GM19397 (cell line): ENCODE results near the gene TMEM88.

Experiments used
- ATAC-seq: cut with Tn5 transposase; IDR thresholded peaks from one replicate; pipeline ENCODE4 v1.9.1; 2021; ENCODE audit warnings: mild to moderate bottlenecking, moderate library complexity; ENCODE audit not compliant: unreplicated experiment

TMEM88 gene

DNA sequence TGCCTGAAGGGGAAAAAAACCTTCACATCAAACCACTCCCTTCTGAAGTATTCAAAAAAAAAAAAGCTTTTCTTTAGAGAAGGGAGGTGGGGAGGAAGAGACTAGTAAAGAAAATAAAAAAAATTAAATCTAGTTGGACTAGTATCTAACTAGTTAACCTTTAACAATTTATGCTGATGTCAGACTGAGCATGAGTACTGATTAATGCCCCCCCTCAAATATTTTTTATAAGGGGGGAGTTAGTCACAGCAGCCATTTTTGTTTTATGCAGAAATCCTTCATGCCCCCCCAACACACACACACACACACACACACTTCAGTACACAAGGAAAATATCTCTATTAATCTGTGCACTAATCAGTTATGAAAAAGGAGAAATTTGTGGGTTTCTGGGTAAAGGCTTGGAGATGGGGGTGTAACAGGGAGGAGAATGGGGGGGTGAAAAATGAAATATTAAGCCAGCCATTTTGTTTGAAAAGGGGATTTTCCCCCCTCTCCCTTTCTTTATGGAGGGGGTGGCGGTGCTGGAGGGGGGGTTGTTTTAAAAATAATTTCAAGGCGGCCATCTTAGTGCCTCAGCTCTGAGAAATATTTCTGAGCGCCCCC is 29.0 kb downstream of the TMEM88 start:
- no peak for ATAC-seq

DNA sequence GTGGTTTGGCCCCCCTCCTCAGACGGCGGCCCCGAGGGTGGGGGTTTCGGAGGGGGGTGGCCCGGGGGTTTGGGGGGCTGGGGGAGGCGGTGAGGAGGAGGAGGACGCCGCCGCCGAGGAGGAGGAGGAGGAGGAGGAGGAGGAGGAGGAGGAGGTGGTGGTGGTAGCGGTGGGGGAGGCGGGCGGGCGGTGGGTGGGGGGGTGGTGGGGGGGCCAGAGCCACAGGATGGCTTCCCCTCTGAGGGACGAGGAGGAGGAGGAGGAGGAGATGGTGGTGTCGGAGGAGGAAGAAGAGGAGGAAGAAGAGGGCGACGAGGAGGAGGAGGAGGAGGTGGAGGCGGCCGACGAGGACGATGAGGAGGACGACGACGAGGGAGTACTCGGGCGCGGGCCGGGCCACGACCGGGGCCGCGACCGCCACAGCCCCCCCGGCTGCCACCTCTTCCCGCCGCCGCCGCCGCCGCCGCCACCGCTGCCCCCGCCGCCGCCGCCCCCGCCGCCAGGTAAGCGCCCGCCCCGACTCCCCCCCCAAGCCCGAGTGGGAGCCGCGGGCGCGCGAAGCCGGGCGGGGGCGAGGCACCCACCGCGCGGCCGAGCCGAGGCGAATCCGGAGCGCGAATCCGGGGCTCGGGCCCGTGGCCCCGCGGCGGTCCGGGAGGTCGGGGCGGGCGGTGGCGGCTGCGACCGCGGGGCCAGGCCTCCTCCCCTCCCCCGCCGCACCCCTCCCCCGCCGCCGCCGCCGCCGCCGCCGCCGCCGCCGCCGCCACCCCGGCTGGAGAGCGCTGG is 29.9 kb downstream of the TMEM88 start:
- peak; percentile 6 for ATAC-seq

DNA sequence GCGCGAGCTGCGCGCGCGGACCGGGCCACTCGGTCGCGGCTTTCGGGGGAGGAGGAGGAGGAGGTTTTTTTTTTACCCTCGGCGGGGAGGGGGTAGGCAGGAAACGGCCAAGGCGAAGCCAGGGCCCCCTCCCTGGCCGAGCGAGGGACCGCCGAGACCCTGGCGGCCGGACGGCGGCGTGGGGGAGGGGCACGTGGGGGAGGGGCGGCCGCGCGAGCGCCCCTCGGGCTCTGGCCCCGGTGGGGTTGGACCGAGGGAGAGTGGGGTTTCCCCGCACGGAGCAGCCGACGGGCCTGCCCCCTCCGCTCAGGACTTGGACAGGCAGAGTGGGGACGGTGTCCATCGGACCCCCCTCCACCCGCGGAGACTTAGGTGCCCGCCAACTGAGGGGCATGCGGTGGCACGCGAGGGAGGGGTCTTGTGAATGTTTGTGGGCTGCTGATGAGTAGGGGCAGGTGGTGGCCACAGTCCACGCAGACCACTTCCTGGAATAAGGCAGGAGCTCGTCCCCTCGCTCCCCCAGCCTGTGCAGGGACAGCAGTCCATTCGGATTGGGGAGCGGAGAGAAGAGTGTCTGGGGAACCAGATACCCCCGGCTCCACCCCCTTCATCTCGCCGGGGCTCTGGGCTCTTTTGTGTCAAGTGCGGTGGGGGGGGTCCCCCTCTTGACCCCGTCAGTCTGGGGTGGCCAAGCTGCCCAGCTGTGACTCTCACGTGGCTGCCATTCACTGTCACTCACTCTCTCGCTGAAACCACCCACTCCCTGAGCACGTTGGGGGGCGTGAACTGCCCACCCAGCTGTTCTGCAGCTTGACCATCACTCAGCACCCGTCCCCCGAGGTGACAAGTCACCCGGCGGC is 30.7 kb downstream of the TMEM88 start:
- peak; percentile 31 for ATAC-seq

DNA sequence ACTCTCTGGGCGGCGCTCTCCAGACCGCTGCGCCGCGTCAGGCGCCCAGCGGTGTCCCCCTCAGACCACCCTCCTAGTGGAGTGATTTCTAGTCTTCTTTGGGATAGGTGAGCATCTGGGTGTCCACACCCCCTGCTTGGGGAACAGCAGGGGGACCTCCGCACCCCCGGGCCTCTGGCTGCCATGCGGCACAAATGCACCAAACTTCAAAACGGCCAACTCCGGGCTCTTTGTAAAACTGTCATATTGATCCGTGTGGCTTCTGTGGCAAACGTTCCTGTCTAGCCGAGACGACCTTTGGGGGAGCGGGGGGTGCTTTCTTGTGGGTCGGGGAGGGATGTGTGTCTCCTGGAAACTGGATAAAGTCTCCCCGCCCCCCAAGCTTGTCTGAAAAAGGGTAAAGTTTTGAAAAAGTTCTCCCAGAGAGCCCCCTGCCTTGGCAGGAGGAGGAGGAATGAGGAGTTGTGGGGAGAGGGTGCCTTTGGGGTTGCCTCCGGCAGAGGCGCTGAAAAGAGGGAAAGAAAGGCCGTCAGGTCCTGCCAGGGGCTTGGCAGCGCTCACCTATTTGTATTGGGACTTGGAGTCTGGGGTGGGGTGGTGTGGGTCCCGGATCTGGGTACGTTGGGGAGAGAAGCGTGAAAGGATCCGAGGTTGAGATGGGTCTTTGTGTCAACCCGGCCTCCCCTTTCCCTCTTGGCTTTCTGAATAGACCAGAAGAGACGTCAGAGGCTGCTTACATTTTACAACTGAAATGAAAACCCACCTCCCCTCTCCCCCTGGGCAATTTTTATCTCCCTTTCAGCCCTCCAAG is 31.6 kb downstream of the TMEM88 start:
- ATAC-seq, result no peak

DNA sequence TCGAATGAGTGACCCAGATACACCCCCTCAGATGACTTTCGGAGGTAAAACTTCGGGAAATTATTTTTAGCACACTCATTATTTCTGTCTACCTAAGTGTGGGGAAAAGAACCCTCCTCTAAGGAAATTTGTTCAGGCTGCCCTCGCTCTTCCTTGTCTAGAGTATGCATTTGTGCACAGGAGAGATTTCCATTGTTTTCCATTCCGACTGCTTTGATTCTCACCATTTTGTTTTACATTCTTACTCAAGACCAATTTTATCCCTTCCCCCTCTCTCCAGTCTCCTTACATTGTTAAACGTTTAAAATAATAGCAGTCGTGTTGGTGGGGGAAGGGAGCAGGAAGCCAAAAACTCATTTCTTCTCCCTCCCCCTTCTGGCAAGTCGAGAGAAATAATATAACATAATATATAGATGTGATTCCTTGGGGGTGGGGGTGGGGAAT is 32.2 kb downstream of the TMEM88 start:
- no peak for ATAC-seq

DNA sequence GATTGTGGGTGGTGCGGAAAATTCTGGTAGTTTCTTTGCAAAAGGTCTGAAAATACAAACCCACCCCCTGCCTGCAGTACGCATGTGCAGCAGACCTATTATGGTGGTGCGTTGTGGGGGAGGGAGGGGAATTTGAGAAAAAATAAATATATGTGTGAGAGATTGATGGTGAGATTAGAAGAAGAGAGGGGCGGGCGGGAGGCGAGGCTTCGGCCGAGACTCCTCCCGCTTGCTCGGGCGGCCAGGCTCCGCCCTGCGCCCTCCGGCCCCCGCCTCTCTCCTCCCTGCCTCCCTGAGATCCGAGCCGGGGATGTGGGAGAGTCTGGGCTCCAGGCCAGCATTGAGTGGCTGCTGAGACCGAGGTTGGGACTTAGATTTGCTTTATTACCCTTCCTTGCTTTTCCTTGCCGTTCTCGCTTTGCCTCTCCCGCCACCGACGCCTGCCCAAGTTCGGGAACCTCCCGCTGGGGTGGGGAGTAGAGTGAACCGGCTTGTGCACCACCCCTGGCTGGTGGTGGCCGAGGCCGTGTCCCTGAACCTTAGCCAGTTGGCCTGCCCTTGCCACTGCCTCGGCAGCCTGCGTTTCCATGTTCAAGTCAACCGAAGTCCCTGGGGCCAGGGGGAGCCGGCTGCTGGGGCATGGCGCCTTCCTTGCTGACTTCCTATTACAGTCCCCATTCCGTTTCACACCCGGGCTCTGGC is 32.8 kb downstream of the TMEM88 start:
- ATAC-seq, result peak; percentile 45

DNA sequence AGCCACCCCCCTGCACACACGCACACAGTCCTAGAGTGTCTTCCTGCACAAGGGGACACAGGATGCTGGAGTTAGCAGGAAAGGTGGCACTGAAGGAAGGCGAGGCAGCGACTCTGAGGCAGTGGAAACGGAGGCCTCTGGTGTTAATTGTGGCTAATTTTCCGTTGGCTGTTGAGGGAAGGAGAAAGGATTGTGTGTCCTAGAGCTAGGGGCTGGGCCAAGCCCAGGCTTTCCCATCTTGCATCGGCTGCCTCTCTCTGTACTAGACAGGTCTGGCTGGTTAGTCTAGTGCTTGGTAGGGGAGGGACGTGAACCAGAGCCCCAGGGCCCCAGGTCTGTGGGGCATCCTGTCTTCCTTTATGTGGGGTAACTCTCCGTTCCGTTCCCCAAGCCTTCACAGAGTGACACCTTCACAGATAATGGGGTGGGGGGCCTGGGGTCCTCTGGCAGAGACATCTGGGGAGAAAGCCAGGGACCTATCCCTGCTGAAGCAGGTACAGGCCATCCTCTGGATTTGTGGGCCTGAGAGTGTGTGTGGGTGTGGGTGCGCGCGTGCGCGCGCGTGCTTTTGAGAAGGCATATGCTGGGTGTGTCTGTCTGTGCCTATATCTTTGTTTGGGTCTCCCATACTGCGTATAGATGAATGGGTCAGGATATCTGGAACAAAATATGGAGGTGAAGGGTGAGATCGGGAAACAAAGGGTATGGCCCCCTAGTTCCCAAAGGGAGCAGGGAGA is 33.5 kb downstream of the TMEM88 start, which contains the start of gene CHD3:
Gene CHD3 (plus strand): TSS at position 606 of the 737 bp plus-strand sequence. CDS start 212 bp downstream, outside the sequence.
- ATAC-seq, result no peak

DNA sequence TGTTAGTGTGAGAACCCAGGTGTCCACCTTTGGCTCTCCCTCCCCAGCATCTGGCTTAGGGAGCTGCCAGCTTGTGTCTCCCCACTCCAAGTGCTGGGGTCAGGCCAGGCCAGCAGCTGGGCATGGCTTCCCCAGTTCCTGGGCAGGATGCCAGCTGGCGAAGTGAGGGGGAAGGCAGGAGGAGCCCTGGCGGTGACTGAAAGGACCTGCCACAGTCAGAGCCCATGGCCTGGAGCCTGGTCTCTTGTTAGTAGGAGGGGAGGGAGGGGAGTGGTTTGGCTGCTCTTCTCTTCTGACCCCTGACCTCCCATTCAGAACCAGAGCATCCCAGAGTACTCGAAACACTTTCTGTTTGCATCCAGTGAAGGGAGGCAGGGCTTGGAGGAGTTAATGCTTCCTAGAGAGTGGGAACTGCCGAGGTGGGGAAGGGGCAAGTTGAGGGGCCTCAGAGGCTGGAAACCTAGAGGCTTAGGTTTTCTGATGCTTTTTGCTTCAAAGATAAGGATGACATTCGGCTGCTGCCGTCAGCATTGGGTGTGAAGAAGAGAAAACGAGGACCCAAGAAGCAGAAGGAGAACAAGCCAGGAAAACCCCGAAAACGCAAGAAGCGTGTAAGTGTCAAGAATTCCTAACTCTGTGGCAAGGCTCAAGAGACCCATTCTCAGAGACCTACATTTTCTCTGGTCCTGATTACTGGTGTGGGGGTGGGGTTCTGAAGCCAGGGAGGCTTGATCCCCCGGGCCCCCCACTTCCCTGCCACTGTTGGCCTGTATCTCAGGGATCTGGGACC is 34.5 kb downstream of the TMEM88 start:
- no peak for ATAC-seq

DNA sequence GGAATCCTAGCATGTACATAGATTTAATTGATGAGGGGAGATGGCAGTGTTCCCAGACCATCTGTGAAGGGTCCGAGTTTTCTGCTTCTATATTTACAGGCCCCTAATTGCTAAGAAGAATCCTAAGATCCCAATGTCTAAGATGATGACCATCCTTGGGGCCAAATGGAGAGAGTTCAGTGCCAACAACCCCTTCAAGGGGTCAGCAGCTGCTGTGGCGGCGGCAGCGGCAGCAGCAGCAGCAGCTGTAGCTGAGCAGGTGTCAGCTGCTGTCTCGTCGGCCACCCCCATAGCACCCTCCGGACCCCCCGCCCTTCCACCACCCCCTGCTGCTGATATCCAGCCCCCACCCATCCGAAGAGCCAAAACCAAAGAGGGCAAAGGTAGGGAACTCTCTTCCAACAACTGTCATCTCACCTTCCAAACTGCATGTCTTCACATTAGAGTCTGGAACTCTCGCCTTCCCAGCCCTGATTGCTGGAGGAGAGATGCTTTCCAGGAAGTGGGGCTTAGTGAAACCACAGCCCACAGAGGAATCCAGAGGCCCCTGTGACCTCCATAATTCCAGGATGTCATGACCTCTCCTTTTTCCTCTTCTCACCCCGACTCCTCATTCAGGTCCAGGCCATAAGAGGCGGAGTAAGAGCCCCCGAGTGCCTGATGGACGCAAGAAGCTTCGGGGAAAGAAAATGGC is 38.5 kb downstream of the TMEM88 start:
- ATAC-seq, result no peak

DNA sequence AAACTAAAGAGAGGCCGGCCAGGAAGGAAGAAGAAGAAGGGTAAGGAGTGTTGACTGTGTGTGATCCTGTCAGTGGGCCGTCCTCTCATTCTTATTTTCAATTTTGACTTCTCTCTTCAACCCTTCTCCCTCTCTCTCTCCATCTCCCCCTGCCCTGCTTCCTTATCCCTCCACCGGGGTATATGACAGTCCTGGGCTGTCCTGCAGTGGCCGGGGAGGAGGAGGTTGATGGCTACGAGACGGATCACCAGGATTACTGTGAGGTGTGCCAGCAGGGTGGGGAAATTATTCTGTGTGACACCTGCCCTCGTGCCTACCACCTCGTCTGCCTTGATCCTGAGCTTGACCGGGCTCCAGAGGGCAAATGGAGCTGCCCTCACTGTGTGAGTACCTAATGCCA is 39.4 kb downstream of the TMEM88 start:
- ATAC-seq, result no peak

DNA sequence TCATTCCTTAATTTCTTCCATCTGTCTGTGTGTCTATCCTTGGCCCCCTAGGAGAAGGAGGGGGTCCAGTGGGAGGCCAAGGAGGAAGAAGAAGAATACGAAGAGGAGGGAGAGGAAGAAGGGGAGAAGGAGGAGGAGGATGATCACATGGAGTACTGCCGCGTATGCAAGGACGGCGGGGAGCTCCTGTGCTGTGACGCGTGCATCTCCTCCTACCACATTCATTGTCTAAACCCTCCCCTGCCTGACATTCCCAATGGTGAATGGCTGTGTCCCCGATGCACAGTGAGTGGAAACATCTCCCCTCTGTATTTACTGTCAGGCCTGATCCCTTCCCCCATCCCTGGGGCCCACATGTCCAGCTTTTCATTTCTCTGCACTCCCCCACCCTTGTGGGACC is 40.0 kb downstream of the TMEM88 start:
- ATAC-seq, result no peak

DNA sequence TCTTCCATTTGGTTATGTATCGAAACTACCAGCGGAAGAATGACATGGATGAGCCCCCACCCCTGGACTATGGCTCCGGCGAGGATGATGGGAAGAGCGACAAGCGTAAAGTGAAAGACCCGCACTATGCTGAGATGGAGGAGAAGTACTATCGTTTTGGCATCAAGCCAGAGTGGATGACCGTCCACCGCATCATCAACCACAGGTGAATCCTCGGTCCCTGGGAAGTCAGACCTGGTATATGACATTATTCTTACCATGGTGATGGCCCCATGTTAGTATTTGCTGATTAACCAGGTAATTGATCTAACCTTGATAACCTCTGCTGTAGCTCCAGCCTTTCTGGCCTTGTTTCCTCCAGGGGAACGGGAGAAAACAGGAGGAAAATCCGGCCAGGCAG is 42.2 kb downstream of the TMEM88 start:
- no peak for ATAC-seq

DNA sequence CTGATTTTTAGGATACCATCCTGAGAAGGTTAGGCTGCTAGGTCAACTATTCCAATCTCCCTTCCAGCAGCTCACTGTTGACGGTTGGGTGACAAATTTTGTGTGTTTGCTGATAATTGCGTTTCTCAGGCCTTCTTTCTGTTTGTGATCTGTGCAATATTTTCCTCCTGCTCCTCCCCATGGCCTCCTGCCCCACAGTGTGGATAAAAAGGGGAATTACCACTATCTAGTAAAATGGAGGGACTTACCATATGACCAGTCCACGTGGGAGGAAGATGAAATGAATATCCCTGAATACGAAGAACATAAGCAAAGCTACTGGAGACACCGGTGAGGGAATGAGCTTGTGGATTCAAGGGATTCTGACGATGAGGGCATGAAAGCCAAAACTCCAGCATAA is 42.9 kb downstream of the TMEM88 start:
- ATAC-seq, result no peak

DNA sequence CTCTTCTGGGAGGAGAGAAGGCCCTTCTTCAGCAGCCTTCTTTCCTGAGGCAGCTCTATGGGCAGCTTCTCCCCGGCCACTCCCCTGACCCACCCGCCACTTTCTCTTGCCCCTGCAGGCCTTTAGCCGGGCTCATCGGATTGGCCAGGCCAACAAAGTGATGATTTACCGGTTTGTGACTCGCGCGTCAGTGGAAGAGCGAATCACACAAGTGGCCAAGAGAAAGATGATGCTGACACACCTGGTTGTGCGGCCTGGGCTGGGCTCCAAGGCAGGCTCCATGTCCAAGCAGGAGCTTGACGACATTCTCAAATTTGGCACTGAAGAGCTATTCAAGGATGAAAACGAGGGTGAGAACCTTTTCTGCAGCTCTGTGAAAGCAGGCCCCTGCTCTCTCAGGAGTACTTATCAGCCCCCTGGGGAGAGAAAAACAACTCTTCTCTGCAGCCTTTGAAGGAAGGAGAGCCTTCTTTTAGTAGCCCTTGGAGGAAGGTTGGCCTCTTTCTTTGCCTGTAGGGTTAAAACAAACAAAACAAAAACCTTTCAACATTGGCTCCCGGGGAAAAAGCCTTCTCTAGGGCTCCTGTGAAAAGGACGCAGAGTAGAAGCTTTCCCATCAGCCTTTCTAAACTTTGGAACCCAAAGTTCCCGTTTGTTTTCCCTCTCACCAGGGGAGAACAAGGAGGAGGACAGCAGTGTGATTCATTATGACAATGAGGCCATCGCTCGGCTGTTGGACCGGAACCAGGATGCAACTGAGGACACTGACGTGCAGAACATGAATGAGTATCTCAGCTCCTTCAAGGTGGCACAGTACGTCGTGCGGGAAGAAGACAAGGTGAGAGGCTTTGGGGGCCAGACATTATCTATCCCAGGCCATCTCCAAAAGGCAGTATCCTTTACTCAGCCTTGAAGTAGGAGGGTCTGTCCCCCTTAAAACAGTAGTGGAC is 48.6 kb downstream of the TMEM88 start:
- no peak for ATAC-seq
